Stimulated activated CD8-positive, alpha-beta memory T cell treated with anti-CD3 and anti-CD28 coated beads, Interleukin-12 subunit alpha, Interleukin-12 subunit beta, amount 100 ng/mL, for 24 hours (primary cell): Measurements from ENCODE around the gene TEAD4.

Experiments
- DNase-seq: peaks from one replicate; pipeline ENCODE4 v3.0.0-alpha.2; 2020; ENCODE audit errors: extremely low read depth

The TEAD4 gene

DNA sequence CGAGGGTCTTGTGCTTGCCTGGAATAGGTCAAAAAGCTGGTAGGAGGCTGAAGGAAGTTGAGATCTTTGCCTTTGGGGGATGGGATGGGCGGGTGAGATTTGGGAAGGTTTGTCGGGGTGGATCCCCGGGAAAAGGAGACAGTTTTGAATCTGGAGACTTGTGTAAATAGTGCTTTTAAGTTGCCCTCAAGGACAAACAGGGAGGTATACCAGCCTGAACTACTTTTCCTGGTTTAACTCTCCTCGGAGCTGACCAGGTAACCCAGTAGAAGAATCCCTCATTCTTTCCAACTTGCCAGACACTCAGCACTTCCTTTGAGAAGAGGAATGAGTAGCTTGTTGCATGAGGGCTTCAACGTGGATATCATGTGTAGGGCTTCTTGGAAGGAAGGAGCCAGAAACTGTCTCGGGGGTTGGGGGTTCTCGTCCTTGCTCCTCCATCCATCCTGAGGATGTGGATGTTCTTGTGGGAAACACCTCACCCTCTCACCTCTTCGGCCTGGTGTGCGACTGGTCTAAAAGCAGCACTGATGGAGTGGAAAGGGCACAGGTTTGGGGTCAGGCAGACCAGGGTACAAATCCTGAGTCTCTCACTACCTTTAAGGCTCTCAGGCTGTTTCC lies 1.9 kb downstream of the TEAD4 start:
- DNase-seq = no peak

- DNase-seq = no peak
Measured at GRCh38 chr12:2961705-2962104, 2.5 kb downstream of the TEAD4 start.

GRCh38 chr12:2963154-2963759 lies 4.1 kb downstream of the TEAD4 start:
- no peak for DNase-seq

DNA sequence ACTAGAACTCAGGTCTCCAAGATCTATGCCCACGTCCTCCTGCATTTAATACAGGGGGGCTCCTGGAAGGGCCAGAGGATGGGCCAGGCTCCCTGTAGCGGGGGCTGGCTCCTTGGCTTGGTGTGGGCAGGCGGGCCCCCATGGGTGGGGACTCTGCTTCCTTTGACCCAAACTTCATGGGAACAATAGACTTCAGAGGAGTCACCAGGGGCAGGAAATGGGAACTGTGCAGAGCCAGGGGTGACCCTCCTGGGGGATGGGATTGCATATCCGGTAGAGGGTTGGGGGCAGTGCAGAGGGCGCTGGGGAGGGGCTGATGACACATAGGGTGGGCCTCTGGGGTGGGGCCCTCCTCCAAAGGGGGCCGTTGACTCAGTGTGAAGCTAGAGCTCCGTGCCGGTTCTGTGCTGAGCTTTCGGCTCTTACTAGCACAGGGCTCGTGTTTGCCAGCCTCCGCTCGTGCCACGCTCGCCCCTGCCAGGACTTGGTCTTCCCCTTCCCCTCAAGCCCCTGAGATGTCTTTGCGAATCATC lies 4.6 kb downstream of the TEAD4 start:
- DNase-seq = no peak

DNA sequence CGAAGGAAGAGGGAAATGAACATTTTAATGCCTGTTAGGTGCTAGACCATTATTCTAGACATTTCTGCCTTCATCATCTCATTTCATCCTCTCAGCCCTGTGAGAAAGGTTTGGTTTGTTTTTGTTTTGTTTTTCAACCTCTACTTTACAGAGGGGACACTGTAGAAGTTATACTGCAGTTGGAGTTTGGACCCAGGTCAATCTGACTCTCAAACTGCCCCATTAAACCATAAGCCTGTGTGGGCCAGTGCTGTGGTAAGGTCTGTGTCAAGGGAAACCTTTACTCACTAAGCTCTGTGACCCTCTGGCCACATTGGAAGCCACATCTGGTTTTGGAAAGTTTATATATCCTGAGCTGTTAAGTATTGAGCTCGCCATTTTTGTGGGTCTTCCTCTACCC lies 8.5 kb downstream of the TEAD4 start:
- DNase-seq = no peak

DNA sequence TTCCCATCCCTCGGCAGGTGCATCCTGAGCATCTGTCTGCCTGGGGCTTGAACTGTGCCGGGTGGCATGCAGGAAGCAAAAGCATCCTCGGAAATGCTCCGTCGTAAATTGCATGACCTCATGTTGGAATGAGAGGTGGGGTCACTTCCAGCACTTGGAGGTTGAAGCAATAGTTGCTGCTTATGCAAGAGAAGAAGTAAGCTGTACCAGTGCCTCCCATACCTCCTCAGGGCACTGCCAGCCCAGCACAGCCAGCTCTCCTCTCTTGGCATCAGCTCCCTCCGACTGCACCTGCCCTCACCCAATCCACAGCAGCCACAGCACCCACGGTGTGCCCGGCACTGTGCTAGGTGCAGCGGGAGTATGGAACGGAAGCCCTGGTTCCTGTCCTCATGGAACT lies 11.5 kb downstream of the TEAD4 start:
- DNase-seq = no peak

DNA sequence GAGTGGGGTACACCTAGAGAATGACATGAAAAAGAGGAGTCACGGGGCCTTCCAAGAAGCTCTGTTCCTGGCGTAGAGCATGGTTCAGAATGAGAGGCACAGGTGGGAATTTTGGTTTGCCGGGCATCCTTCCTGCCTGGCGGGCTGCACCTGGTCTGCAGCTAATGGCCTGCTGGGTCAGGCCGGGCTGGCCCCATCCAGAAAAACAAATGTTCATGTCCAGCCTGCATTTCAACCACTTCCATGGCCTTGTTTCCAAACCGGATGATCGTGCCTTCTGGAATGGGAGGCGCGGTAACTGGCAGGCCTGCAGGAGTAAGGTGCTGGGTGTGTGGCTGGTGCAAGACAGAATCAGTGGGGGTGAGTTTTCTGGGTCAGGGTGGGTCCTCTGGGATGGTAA lies 14.4 kb downstream of the TEAD4 start:
- DNase-seq = no peak

DNA sequence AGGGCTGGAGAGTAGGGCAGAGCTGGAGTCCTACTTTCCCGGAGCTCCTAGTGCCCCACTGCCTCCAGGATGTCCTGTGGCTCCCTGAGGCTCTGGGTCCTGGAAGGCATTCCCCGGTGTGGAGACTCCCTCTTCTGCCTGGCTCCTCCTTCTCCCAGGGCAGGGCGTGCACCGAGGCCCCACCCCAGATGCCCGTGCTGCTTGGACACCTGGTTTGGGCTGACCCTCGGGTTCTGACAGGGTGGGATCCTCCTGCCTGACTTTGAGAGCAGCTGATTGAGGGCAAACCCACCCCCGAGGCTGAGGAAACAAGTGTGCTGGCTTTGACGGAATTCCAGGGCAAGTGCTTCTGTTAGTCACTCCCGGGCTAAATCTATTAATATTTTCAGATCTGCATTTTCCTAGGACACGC lies 15.4 kb downstream of the TEAD4 start:
- DNase-seq = no peak

- no peak for DNase-seq
Measured at GRCh38 chr12:2976581-2976996, 17.4 kb downstream of the TEAD4 start.

DNA sequence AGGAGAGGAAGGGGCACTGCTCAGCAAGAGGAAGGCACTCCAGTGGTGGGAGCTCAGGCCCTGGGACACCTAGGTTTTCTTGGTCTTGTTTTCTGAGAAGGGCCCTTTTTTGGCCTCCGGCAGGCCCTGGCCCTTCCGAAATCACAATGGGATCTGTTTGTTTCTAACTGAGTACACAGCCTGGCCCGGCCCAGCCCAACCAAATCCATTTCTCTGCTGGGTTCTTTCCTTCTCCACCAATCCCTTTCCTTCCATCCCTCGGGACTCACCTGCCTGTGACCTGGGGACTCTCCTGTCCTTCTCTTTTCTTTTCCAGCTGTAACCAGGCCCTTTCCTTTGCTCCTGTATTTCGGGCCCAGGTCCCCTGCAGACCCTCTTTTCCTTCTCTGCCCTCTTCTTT lies 18.6 kb downstream of the TEAD4 start:
- no peak for DNase-seq

- no peak for DNase-seq
Measured at GRCh38 chr12:2979806-2980205, 20.6 kb downstream of the TEAD4 start.

- DNase-seq = no peak
Measured at GRCh38 chr12:2980630-2981029, 21.4 kb downstream of the TEAD4 start.

DNA sequence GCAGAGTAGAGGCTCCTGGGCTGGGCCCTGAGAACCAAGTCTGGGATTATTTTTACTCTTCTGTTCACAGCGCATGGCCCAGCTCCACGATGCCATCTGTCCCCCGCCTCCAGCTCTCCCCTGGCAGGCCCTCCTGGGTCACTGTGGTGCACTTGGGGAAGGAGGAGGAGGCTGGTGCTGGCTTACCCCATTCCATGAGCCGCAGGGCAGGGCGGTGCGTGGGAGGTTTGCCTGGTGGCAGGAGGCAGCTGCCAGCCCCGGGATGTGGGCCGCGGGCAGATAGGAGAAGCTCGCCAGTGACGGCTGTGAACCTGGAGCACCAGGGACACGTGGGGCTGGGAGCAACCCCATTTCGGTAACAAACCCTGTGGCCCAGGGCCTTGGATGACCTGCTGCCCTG lies 23.2 kb downstream of the TEAD4 start:
- DNase-seq = no peak

- DNase-seq = no peak
Measured at GRCh38 chr12:2984249-2984648, 25.1 kb downstream of the TEAD4 start.

DNA sequence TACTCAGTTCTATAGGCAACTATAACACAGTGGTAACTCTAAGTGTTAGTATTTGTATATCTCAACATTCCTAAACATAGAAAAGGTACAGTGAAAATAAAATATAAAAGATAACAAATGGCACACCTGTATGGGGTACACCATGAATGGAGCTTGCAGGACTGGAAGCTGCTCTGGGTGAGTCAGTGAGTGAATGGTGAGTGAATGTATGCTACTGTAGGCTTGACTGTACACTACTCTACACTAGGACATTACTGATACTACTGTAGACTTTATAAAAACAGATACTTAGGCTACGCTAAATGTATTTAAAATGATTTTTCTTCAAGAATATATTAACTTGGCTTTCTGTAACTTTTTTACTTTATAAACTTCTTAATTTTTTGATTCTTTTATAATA lies 25.5 kb downstream of the TEAD4 start:
- DNase-seq = no peak

DNA sequence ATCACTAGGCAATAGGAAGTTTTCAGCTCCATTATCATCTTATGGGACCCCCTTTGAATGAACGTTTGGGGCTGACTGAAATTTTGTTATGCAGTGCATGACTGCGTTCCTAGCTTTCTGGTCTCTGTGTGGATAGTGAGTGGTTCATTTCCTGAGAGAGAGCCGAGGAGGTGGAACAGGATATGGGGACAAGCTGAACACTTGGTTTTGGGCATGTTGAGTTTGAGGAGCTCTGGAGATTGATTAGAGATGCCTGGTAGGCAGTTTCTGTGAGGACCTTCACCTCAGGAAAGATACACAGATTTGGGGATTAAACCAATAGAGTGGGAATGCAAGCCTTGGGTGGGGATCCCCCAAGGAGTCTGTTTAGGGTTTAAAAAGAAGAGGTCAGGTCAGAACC lies 27.7 kb downstream of the TEAD4 start:
- DNase-seq = no peak

- DNase-seq = no peak
Measured at GRCh38 chr12:2988494-2988893, 29.3 kb downstream of the TEAD4 start.

DNA sequence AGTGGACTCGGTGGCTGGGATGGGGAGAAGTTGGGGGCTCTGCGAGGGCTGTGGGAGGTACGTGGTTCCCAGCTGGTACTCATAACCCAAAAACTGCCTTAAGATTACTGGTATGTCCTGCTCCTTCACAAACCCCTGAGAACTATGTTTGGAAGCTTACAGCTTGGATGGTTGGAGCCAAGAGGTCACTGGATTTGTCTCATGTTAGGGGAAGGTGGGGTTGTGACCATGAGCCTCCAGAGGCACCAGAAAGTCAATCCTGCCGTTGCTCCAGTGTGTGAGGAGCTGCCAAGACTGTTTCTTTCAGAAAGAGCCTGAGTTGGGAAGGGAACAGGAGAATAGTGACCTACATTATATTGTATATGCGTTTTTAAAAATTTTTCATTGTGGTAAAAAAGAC lies 33.5 kb downstream of the TEAD4 start:
- no peak for DNase-seq

DNA sequence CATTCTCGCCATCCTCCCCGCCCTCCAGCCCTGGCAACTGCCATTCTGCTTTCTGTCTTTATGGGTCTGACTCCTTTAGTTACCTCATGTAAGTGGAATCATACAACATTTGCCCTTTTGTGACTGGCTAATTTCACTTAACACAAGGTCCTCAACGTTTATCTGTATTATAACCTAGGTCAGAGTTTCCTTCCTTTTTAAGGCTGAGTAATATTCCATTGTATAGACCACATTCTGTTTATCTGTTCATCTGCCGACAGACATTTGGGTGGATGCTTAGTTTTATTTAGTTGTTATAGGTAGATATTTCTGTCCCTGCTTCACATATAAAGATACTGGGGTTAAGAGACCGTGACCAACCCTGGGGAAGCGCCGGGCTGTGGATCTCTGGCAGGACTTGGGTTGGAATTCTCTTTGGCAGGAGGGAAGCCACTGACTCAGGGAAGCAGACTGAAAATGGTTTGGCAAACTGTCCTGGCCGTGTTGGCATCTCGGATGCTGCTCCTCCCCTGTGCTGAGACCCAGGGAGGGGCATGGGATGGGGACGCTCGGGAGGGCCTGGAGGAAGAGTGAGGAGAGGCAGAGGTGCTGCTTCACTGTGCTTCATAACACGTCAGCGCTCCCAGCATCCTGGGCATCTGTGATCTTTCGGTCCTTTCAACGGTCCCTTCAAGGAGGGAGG lies 38.9 kb downstream of the TEAD4 start:
- DNase-seq = no peak

- no peak for DNase-seq
Measured at GRCh38 chr12:2998789-2999264, 39.6 kb downstream of the TEAD4 start.

DNA sequence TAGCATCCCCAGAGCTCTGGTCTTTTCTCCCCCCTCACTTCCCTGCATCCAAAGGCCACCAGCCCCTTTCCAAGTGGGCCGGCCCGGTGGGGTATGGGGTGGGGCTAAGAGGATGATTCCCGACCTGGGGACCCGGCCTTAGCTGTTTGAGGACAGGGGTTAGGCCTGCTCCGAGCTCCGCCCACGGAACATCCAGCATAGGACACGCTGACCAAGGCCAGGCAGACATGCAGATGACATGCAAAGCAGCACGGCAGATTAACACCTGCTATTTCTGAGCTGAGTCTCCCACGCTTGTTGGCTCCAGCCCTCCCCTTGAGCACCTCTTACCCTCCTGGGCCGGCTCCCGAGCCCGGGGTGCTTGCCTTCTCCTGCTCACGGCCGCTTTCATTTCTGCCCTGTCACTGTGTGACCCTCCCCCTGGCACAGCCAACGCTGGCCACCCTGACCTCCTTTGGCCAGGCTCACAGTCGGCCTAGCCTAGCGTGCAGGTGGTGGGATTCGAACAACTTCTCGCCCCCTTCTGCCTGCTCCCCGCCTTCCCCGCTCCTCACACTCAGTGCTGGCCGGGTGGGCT lies 40.2 kb downstream of the TEAD4 start:
- DNase-seq = no peak

GRCh38 chr12:3000548-3001275 lies 41.5 kb downstream of the TEAD4 start:
- no peak for DNase-seq
